GM11168 (cell line): ENCODE data around the gene C10orf67.

ENCODE experiments used
- in situ Hi-C: fragments of 300-500 bp; cut with MboI; formaldehyde crosslinking; loops from one replicate; pipeline ENCODE4 v1.12.0; 2022; ENCODE audit warnings: low sequenced_read_pairs; ENCODE audit not compliant: unreplicated experiment

The C10orf67 gene

DNA sequence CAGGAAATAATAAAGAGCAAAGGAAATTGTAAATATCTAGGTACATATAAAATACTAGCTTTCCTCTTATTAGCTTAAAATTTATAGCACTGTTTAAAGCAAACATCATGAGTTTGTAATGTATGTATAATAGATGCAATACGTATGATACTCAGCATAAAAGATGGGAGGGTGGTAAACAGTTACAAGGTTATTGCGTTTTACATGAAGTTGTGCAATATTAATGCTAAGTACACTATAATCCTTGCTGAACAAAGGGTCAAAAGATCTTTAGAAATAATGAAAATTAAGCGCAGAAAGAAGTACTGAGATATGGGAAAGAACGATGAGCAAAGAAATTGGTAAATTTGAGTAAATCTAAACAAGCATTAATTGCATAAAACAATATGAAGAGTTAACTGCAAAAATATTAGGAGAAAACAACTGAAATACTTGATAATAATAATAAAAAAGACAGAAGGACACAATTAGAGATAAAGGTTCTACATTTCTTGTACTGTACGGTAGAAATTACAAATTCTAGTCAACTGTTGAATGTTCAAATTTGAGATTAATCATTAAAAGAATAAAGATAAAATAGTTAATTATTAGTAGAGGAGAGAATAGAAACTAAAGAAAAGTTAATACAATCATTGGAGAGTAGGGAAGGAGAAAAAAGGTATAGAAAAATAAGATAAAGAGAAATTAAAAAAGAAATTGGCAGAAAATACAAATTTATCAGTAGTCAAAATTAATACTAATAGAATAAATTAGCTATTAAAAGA lies 17.9 kb downstream of the C10orf67 start:
- in situ Hi-C loops = no loop called here

DNA sequence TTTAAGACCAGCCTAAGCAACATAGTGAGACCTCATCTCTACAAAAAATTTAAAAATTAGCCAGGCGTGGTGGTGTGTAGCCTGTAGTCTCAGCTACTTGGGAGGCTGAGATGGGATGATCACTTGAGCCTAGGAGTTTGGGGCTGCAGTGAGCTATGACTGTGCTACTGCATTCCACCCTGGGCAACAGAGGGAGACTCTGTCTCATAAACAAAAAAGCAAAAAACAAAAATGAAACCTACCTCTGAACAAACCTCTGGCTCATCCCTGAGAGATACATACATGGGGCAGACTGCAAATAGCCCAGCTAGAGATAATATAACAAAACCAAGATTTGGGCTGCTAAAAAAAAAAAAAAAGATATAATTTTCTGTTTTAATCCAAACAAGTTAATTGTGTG lies 19.5 kb downstream of the C10orf67 start:
- in situ Hi-C loops = no loop called here

DNA sequence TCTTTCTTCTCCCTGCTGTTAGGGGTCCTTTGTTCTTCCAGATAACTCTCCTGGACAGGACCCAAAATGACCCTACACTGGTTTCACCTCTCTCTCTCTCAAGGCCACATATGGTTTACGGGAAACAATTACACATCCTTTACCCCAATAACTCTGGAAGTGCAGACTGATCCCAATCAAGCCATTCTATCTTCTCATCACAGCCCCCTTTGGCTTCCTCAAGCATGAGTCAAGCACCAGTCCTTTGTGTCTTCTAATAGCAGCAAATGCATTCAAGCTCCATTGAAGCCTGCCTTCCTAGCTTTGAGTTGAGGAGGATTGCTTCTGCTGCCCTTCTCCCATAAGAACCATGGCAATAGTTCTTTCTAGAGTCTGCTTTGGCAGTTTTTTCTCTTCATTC lies 20.2 kb downstream of the C10orf67 start:
- in situ Hi-C loops = loop anchor here (5.0 kb wide), 1 partner anchor 208 kb away; no protein-coding TSS in a partner anchor

DNA sequence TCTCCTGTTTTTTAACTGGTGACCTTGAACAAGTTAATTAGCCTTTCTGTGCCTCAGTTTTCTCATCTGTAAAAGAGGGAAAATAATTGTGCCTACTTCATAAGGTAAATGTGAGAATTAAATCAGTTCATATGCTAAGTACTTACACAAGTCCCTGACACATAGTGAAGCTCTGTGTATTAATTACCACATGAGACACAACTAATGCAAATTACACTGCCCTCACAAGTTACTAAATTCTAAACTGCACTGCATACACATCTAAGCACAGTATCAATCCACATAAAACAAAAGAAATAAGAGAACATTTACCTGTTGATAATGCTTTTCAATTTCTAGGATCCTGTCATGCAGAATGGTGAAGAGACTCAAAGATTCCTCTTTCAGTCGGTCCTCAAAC lies 22.5 kb downstream of the C10orf67 start:
- in situ Hi-C loops = loop anchor here (5.0 kb wide), 1 partner anchor 210 kb away; no protein-coding TSS in a partner anchor

DNA sequence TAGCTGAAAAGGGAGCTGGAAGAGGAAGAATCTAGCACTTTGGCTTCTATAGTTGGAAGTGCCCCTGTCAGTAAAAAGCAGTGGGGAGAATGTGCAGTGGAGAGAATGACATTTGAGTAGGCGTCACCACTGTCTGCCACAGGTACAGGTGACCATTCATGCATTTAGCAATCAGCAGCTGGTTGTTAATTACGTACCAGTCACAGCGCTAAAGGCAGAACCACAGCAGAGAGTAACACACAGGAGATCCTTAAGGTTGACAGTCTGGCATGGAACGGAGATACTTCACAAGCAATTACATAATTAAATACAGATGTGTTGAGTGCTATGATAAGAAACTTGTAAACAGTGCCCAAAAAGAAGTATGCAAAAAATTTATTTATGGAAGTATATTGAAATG lies 24.8 kb downstream of the C10orf67 start:
- in situ Hi-C loops = loop anchor here (5.0 to 10.0 kb wide), 2 partner anchors 212 to 395 kb away; no protein-coding TSS in a partner anchor

DNA sequence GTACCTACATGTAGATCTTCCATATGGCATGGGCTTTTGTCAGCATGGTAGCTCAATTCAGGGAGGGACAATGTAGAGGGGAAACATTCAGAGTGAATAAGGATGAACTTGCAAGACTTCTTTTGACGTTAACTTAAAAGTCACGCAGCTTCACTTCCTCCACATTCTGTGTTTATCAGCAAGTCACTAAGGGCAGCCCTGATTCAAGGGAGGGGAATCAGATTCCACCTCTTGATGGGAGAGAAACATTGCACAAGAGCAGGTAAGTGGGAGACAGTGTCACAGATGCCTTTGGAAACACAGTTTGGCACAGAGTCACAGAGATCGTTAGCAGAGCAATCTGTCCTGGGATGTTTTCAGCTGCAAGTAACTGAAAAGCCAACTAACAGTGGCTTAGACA lies 26.2 kb downstream of the C10orf67 start:
- in situ Hi-C loops = loop anchor here (10.0 kb wide), 1 partner anchor 396 kb away; no protein-coding TSS in a partner anchor

DNA sequence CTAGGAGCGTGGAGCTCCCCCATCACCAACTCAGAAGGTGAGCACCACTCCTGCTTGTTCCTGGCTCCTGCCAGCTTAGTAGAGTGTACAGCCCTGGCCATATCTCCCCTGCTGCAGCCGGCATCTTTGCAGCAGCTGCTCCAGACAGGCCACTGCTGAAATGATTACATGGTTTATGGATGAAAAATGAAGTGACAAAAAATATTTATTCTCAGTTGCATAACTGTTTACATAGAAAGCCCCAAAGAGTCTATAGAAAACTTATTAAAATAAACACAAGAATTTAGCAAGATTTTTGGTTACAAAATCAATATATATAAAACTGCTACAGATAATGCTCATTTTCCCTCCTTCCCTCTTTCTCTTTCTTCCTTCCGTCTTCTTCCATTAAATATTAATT lies 27.2 kb downstream of the C10orf67 start:
- in situ Hi-C loops = loop anchor here (10.0 kb wide), 1 partner anchor 397 kb away; no protein-coding TSS in a partner anchor

DNA sequence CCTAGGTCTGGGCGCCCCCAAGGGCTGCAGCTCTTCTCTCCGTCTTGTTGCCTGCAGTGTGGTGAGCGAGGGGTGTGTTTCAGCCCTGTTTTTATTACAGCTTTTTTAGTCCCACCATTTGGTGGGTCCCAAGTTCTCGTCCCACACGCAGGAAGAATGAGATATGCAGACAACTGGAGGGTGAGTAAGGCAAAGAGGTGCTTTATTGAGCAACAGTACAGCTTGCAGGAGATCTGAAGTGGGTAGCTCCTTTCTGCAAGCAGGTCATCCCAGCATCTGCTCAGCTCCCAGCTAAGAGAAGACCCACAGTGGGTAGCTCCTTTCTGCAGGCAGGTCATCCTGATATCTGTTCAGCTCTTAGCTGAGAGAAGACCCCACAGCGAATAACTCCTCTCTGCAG lies 28.2 kb downstream of the C10orf67 start:
- in situ Hi-C loops = loop anchor here (10.0 kb wide), 1 partner anchor 398 kb away; no protein-coding TSS in a partner anchor

DNA sequence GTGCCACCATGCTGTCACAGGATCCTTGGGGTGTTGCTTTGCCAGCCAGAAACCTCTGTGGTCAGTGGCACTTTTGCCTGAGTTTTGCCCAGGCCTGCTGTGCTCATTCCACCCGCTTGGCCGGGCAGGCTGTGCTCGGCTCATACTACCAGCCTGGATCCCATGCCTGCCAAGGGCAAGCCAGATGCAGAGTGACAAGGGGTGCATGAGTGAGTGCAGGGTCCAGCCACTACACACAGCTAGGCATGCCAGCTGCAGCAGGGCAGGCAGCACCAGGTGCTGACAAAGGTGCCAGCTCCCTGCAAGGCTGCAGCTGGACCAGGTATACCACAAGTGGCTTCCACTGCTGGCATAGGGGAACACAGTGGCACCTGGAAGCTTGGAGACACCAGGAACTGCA lies 28.6 kb downstream of the C10orf67 start:
- in situ Hi-C loops = loop anchor here (10.0 kb wide), 1 partner anchor 399 kb away; no protein-coding TSS in a partner anchor

DNA sequence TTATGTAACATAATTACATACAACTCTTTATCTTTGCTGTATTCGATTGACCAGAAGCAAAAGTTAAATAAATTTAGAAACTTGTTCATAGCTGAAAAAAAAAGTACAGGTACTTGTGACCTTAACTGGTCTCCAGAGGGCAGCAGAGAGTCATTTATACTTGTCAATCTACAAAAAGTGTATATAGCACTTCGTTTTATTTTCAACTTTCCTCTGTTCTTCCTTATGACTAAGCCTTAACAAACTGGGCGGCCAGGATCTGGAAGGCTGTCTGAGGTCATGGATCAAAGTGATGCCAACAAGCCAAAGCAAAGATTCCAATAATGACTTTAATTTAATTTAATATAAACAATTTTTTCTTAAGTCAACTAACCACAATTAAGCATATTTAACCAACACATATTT lies 29.8 kb downstream of the C10orf67 start:
- in situ Hi-C loops = loop anchor here (10.0 kb wide), 1 partner anchor 400 kb away; no protein-coding TSS in a partner anchor

DNA sequence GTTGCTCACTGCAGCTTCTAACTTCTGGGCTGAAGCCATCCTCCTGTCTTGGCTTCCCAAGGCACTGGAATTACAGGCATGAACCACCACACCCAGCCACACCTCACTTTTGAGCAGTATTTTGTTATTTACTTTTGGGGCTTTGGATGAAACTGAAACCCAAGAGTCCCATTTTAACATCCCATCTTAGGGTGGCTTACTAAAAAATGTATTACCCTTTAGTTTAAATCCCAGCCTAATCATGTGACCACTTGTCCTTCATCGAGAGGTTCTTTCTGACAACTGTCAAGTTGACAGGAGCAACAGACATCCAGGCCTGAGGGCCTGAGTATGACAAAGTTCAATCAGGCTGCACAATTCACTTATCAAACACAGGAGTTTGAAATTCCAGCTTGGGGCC lies 33.6 kb downstream of the C10orf67 start:
- in situ Hi-C loops = loop anchor here (10.0 kb wide), 1 partner anchor 404 kb away; no protein-coding TSS in a partner anchor

DNA sequence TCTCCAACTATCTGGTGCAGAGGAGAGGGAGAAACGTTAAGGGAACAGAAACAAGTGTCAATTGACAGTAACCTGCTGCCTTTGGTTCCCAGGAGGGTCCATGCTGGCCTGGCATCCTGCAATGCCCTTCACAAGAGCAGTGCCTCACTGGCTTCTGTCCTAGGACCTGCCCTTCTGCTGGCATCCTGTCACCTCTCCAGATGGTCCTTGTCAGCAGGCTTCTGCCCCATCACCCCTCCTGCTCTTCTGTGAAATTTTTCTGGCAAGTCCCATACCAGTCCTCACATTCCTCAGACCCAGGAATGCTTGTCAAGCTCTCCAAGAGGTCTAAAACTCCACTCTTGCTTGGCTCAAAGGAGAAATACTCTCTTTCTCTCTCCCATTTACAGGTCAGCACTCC lies 34.2 kb downstream of the C10orf67 start:
- in situ Hi-C loops = loop anchor here (10.0 kb wide), 1 partner anchor 404 kb away; no protein-coding TSS in a partner anchor

DNA sequence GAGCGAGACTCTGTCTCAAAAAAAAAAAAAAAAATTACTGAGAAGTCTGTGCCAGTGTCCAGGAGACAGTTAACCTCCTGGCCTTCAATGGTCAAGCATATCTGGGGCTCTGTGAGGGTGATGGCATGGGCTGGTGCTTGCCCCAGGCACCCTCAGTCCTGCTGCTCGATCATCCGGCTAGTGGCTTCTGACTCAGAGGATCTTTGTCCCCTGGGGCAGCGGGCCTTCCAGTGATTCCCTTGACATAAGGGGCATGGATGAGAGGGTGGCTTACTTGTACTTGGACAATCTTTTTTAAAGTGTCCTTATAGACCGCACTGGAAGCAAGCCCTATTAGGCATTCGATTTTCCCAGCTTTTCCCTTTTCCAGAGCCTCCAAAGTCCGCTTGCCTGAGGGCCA lies 44.6 kb downstream of the C10orf67 start:
- in situ Hi-C loops = loop anchor here (10.0 kb wide), 1 partner anchor 145 kb away; no protein-coding TSS in a partner anchor

DNA sequence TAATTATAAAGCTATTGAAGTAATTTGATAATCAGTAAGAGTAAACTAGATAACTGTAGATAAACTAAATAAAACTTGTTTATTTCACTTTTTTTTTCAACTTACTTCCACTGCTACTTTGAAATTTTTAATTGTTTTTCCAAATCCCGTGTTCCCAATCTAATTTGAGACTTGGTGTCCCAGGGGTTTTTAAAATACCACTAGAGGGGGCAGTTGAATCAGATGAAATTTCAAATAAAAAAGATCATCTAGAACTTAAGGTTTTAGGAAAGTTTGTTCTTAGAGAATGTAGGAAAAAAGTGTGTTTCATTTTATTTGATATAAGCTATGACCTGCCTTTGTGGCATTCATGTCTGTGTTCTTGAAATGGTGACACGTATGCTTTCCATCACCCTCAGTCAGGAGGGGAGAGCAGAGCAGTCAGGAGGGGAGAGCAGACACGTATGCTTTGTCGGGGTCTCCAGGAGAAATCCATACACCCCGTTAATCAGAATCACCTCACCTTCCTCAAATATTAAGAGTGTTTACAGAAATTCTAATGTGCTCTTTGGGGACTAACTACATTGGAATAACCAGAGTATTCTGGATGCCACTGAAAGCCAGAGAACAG lies 49.9 kb downstream of the C10orf67 start:
- in situ Hi-C loops = loop anchor here (10.0 kb wide), 1 partner anchor 140 kb away; no protein-coding TSS in a partner anchor

DNA sequence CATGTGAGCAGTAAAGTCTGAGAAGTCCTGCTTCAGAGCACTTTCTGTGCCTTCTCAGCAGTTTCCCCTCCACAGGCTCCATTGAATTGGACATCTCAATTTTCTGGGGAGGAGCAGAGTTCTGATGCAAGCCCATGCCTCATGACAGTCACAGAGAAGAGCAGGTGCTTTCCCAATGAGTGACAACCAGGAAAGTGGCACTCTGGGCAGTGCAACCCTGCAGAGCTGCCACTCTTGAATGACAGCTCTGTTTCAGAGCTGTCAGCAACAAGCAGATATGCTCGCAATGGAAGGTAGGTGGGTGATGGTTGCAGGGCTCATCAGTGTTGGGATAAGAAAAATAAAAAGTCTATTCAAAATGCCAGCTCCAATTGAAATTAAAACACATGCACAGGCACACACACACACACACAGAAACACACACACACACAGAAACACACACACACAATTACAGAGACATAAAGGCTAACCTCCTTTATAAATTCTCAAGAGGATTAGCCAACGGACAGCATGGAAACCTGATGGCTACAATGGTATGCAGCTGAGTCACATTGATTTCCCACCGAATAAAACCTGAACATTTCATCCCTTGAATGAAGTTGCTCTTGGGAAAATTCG lies 50.5 kb downstream of the C10orf67 start:
- in situ Hi-C loops = loop anchor here (10.0 kb wide), 1 partner anchor 139 kb away; no protein-coding TSS in a partner anchor

DNA sequence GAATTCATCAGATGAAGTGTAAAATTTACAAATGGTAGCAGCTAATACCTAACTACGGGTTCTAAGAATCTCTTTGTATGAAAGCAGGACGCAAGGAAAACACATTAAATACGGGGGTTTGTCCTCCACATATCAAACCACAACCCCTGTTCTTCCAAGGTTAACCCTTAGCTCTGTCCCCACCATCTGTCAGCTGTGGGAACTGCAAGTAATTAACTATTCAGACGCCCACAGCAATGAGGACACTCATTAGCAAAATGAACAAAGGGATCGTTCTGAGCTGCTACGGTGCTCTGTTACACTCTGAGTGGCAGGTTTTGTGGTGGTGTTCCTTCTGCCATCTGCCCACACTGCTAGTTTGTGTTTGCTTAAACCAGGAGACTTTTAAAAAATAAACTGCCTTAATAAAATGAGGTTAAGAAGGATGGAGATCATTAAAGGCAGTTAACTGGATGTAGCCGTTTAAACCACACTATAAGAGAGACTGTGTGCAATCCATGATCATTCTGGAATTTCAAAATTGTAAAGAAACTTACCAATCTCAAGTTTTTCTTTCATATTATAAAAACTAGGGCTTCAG lies 51.4 kb downstream of the C10orf67 start:
- in situ Hi-C loops = loop anchor here (10.0 kb wide), 1 partner anchor 138 kb away; no protein-coding TSS in a partner anchor

DNA sequence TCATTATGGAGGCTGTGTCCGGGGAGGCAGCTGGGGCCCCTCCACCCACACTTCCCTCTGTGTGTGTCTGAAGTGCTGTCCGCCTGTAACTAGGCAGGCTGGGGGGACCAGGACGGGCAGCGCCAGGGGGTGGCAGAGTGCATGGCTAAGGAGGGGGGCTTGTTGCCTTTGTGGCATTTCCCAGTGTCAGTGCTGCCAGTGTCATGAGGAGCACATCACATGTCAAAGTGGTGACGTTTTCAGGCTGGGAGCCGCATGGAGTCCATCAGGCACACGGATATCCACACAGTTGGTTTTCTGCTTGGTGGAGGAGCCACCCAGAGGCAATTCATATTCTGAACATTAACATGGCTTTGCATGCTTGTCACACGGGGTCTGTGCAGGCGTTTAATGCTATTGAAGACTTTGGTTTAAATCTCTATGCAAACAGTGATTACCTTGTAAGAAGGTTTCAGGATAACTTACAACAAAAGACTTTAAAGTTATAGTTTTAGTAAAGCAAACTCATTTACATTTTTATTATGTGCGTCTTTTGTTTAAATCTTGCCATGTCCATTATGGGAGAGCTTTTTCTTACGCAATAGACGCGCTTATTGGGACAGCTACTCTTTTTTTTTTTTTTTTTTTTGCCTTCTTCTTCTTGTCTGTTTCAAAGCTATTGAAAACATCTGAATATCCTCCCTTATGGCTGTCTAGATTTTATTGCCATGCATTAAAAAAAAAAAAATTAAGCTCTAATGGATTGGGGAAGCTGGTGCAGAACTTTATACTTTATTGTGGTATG lies 52.9 kb downstream of the C10orf67 start:
- in situ Hi-C loops = loop anchor here (10.0 kb wide), 1 partner anchor 137 kb away; no protein-coding TSS in a partner anchor

DNA sequence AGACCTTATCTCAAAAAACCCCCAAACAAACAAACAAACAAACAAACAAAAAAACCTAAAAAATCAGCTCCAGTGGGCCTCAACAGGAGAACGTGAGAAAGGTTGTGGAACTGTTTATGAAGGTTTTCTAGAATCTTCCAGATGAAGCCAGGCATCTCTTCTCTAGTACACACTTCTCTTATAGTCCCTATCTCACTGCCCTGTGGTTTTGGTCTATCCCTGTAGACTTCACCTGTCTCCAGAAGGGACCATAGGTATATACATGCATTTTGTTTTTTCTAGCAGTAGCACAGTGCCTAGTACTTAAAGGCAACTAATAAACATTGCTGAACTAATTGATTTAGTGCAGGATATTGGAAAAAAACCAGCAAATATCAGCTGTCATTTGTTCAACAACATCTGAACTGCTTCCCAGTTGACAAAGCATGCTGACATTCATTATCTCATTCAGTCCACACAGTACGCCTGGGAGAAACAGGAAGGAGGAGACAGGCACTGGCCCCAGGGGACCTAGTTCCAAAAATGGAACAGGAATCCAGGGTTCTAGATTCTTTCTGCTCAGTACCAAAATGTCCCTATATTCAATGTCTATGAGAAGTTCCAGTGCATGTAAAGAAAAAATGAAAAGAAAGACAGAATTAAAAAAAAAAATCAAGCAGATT lies 59.8 kb downstream of the C10orf67 start:
- in situ Hi-C loops = no loop called here

DNA sequence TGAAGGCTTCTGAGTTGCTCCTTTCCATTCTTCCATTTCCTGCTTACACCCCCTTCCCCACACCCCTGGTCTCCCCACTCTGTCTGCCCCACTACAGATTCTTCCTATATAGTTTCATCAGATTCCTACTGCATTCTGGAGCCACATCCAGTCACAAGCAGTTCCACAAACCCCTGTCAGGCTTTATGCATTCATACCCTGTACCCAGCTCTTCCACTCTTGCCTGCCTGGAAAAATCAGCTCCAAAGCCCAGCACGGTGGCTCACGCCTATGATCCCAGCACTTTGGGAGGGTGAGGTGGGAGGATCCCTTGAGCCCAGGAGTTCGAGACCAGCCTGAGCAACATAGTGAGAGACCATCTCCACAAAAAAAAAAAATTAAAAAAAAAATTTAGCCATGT lies 60.4 kb downstream of the C10orf67 start:
- in situ Hi-C loops = no loop called here
